ENCODE results near the gene KMT2D.

KMT2D gene

GRCh38 chr12:49023812-49024211, 36.8 kb downstream of the KMT2D start:
- no peak for DNase-seq (ENCODE audit: low read depth in 1 of 2, low spot score in 1 of 2)
- no peak overlapping the region for H3K27ac ChIP-seq (replicated peaks)
- no peak for TF ChIP-seq CTCF (IDR thresholded peaks at IDR 0.05; ENCODE audit: insufficient read depth, low read length)
- TF ChIP-seq SPI1 (IDR thresholded peaks at IDR 0.05; ENCODE audit: borderline replicate concordance, low read depth) = no peak
- no peak for TF ChIP-seq POLR2AphosphoS5 (IDR thresholded peaks at IDR 0.05; ENCODE audit: low read depth)
- TF ChIP-seq REST (IDR thresholded peaks at IDR 0.05; ENCODE audit: insufficient replicate concordance, low read depth) = no peak
- no peak for TF ChIP-seq GABPA (IDR thresholded peaks at IDR 0.05; ENCODE audit: low read depth)

GRCh38 chr12:49022558-49023178, 37.9 kb downstream of the KMT2D start:
- no peak for DNase-seq (ENCODE audit: low read depth in 1 of 2, low spot score in 1 of 2)
- no peak overlapping the region for H3K4me3 ChIP-seq (replicated peaks; ENCODE audit: insufficient read depth, low read length)
- TF ChIP-seq POLR2AphosphoS5 (IDR thresholded peaks at IDR 0.05; ENCODE audit: low read depth) (peak; percentile 36), SPI1 (IDR thresholded peaks at IDR 0.05; ENCODE audit: borderline replicate concordance, low read depth) (no peak), CTCF (IDR thresholded peaks at IDR 0.05; ENCODE audit: insufficient read depth, low read length) (no peak)
- H3K27me3 ChIP-seq (ENCODE audit: insufficient read depth, poor library complexity, severe bottlenecking) = no peaks in the 10 kb centered on the region
- no peak overlapping the region for H3K27ac ChIP-seq (replicated peaks)

More at GRCh38 chr12:49023812-49024211, 36.8 kb downstream of the KMT2D start:
- Histone ChIP-seq H3K27me3 (ENCODE audit: insufficient read depth, poor library complexity, severe bottlenecking) (no peaks in the 10 kb centered on the region), H3K4me3 (replicated peaks; ENCODE audit: insufficient read depth, low read length) (no peak overlapping the region)

GRCh38 chr12:49021292-49021915, 39.2 kb downstream of the KMT2D start:
- no peak overlapping the region for H3K27ac ChIP-seq (replicated peaks)
- no peak overlapping the region for H3K4me3 ChIP-seq (replicated peaks; ENCODE audit: insufficient read depth, low read length)
- H3K27me3 ChIP-seq (ENCODE audit: insufficient read depth, poor library complexity, severe bottlenecking) = no peaks in the 10 kb centered on the region
- no peak for DNase-seq (ENCODE audit: low read depth in 1 of 2, low spot score in 1 of 2)
- no peak for TF ChIP-seq POLR2AphosphoS5 (IDR thresholded peaks at IDR 0.05; ENCODE audit: low read depth)
- TF ChIP-seq GABPA (IDR thresholded peaks at IDR 0.05; ENCODE audit: low read depth) = no peak
- TF ChIP-seq CTCF (IDR thresholded peaks at IDR 0.05; ENCODE audit: insufficient read depth, low read length) = no peak
- no peak for TF ChIP-seq SPI1 (IDR thresholded peaks at IDR 0.05; ENCODE audit: borderline replicate concordance, low read depth)
- no peak for TF ChIP-seq REST (IDR thresholded peaks at IDR 0.05; ENCODE audit: insufficient replicate concordance, low read depth)

Measured in HL-60 (cell line).